Measurements from ENCODE around the gene SALL3. TPM values are rescaled to one million over a fixed set of nuclear protein-coding genes. Genes with fewer than 3 reads are reported as not detected.

Gene SALL3
- total RNA-seq, 1 donor from 2014 or later, result 7.7 TPM

DNA sequence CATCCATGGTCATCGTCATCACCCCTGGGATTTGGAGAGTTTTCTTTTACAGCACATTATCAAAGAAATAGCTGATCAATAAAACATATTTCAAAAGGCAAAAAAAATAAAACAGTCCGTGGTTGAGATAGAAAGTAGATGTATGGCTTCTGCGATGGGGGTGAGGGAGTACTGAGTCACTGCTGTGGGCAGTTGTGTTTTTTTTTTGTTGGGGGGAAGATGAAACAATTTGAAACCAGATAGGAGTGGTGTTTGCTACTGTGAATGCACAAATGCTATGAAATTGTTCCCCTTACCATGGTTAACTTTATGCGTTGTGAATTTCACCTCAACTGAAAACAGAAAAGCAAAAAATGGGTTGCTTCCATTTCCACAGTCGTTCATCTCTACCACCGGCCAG, 11.9 kb upstream of the SALL3 start:
- no peaks in the 10 kb centered on the region for H3K79me2 ChIP-seq (ENCODE audit: insufficient read depth, low read length)
- no peaks in the 10 kb centered on the region for H3K36me3 Mint-ChIP-seq (ENCODE audit: low read depth, unreplicated experiment)
- FAIRE-seq (no peak), DNase-seq (ENCODE audit: low read depth) (no peak)
- no peak overlapping the region for H3K4me2 ChIP-seq (ENCODE audit: low read length)
- no peaks in the 10 kb centered on the region for H3K4me1 ChIP-seq (ENCODE audit: insufficient read depth, low read length)
- TF ChIP-seq, protein P1, sequence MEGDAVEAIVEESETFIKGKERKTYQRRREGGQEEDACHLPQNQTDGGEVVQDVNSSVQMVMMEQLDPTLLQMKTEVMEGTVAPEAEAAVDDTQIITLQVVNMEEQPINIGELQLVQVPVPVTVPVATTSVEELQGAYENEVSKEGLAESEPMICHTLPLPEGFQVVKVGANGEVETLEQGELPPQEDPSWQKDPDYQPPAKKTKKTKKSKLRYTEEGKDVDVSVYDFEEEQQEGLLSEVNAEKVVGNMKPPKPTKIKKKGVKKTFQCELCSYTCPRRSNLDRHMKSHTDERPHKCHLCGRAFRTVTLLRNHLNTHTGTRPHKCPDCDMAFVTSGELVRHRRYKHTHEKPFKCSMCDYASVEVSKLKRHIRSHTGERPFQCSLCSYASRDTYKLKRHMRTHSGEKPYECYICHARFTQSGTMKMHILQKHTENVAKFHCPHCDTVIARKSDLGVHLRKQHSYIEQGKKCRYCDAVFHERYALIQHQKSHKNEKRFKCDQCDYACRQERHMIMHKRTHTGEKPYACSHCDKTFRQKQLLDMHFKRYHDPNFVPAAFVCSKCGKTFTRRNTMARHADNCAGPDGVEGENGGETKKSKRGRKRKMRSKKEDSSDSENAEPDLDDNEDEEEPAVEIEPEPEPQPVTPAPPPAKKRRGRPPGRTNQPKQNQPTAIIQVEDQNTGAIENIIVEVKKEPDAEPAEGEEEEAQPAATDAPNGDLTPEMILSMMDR (IDR thresholded peaks at IDR 0.05; ENCODE audit: insufficient read depth, low read depth, low read length), result no peak
- TF ChIP-seq EZH2 (IDR thresholded peaks at IDR 0.05; ENCODE audit: insufficient read depth, low read length), result no peak
- no peak overlapping the region for H2AFZ ChIP-seq (ENCODE audit: low read depth, low read length)
- H3K9me3 Mint-ChIP-seq (ENCODE audit: unreplicated experiment), result peaks cover 21% of the 10 kb centered on the region
- H3K4me1 Mint-ChIP-seq (ENCODE audit: low read depth, unreplicated experiment), result no peaks in the 10 kb centered on the region
- H3K27ac ChIP-seq (ENCODE audit: low read depth, low read length), result no peak overlapping the region
- peaks cover 7% of the 10 kb centered on the region for H3K9me3 ChIP-seq (ENCODE audit: insufficient read depth, low read depth, low read length)
- no peak overlapping the region for H3K27ac Mint-ChIP-seq (ENCODE audit: unreplicated experiment)
- no peak overlapping the region for H3K4me3 Mint-ChIP-seq (ENCODE audit: unreplicated experiment)
- H3K27me3 Mint-ChIP-seq (ENCODE audit: low read depth, unreplicated experiment), result peaks cover 52% of the 10 kb centered on the region
- peaks cover 11% of the 10 kb centered on the region for H3K27me3 ChIP-seq (ENCODE audit: insufficient read depth, low read length)
- no peak overlapping the region for H3K4me3 ChIP-seq (ENCODE audit: insufficient read depth, low read depth, low read length)
- H4K20me1 ChIP-seq (ENCODE audit: insufficient read depth, low read length), result no peaks in the 10 kb centered on the region
- H3K9ac ChIP-seq (ENCODE audit: low read length), result no peak overlapping the region
- H3K36me3 ChIP-seq (ENCODE audit: insufficient read depth, low read length), result no peaks in the 10 kb centered on the region

GRCh38 chr18:78969574-78970315, 9.9 kb upstream of the SALL3 start:
- FAIRE-seq, result no peak

GRCh38 chr18:78970774-78971333, 8.8 kb upstream of the SALL3 start:
- H3K4me2 ChIP-seq (ENCODE audit: low read length), result no peak overlapping the region
- H4K20me1 ChIP-seq (ENCODE audit: insufficient read depth, low read length), result no peaks in the 10 kb centered on the region
- no peaks in the 10 kb centered on the region for H3K4me1 ChIP-seq (ENCODE audit: insufficient read depth, low read length)
- no peak overlapping the region for H3K9ac ChIP-seq (ENCODE audit: low read length)
- H3K79me2 ChIP-seq (ENCODE audit: insufficient read depth, low read length), result no peaks in the 10 kb centered on the region
- TF ChIP-seq EZH2 (IDR thresholded peaks at IDR 0.05; ENCODE audit: insufficient read depth, low read length), result no peak
- TF ChIP-seq, protein P1 (IDR thresholded peaks at IDR 0.05; ENCODE audit: insufficient read depth, low read depth, low read length), result no peak
- H2AFZ ChIP-seq (ENCODE audit: low read depth, low read length), result no peak overlapping the region
- DNase-seq (ENCODE audit: low read depth), result no peak
- Mint-ChIP-seq H3K9me3 (ENCODE audit: unreplicated experiment) (peaks cover 22% of the 10 kb centered on the region), H3K27ac (ENCODE audit: unreplicated experiment) (no peak overlapping the region), H3K36me3 (ENCODE audit: low read depth, unreplicated experiment) (peaks cover 4% of the 10 kb centered on the region), H3K27me3 (ENCODE audit: low read depth, unreplicated experiment) (peaks cover 68% of the 10 kb centered on the region), H3K4me3 (ENCODE audit: unreplicated experiment) (no peak overlapping the region), H3K4me1 (ENCODE audit: low read depth, unreplicated experiment) (no peaks in the 10 kb centered on the region)
- no peak overlapping the region for H3K4me3 ChIP-seq (ENCODE audit: insufficient read depth, low read depth, low read length)
- no peak for FAIRE-seq
- peaks cover 32% of the 10 kb centered on the region for H3K27me3 ChIP-seq (ENCODE audit: insufficient read depth, low read length)
- H3K9me3 ChIP-seq (ENCODE audit: insufficient read depth, low read depth, low read length), result no peaks in the 10 kb centered on the region
- no peaks in the 10 kb centered on the region for H3K36me3 ChIP-seq (ENCODE audit: insufficient read depth, low read length)
- no peak overlapping the region for H3K27ac ChIP-seq (ENCODE audit: low read depth, low read length)

More at GRCh38 chr18:78969574-78970315, 9.9 kb upstream of the SALL3 start:
- Mint-ChIP-seq H3K36me3 (ENCODE audit: low read depth, unreplicated experiment) (peaks cover 2% of the 10 kb centered on the region), H3K4me1 (ENCODE audit: low read depth, unreplicated experiment) (no peaks in the 10 kb centered on the region), H3K27me3 (ENCODE audit: low read depth, unreplicated experiment) (peaks cover 57% of the 10 kb centered on the region), H3K27ac (ENCODE audit: unreplicated experiment) (no peak overlapping the region), H3K9me3 (ENCODE audit: unreplicated experiment) (peaks cover 21% of the 10 kb centered on the region), H3K4me3 (ENCODE audit: unreplicated experiment) (no peak overlapping the region)
- Histone ChIP-seq H3K4me3 (ENCODE audit: insufficient read depth, low read depth, low read length) (no peak overlapping the region), H4K20me1 (ENCODE audit: insufficient read depth, low read length) (no peaks in the 10 kb centered on the region), H3K27ac (ENCODE audit: low read depth, low read length) (no peak overlapping the region), H3K4me1 (ENCODE audit: insufficient read depth, low read length) (no peaks in the 10 kb centered on the region), H3K9ac (ENCODE audit: low read length) (no peak overlapping the region), H3K36me3 (ENCODE audit: insufficient read depth, low read length) (no peaks in the 10 kb centered on the region), H3K9me3 (ENCODE audit: insufficient read depth, low read depth, low read length) (no peaks in the 10 kb centered on the region), H3K4me2 (ENCODE audit: low read length) (no peak overlapping the region), H3K79me2 (ENCODE audit: insufficient read depth, low read length) (no peaks in the 10 kb centered on the region), H3K27me3 (ENCODE audit: insufficient read depth, low read length) (peaks cover 21% of the 10 kb centered on the region), H2AFZ (ENCODE audit: low read depth, low read length) (no peak overlapping the region)
- no peak for DNase-seq (ENCODE audit: low read depth)
- no peak for TF ChIP-seq EZH2 (IDR thresholded peaks at IDR 0.05; ENCODE audit: insufficient read depth, low read length)

Data from astrocyte (in vitro differentiated cells and primary cell).